HFF-Myc (cell line): Measurements from ENCODE around the gene LARP1.

Experiments used
- DNase-seq: peaks from one replicate; pipeline ENCODE4 v3.0.0-alpha.2; 2011; ENCODE audit warnings: low read depth; ENCODE audit errors: extremely low read depth
- H3K4me3 ChIP-seq: replicated peaks from 2 replicates; pipeline ENCODE4 v1.5.1; 2011; ENCODE audit warnings: low read depth, mild to moderate bottlenecking, control low read depth, low read length
- TF ChIP-seq, protein P1 (sequence below): IDR thresholded peaks from 2 replicates; pipeline ENCODE4 v1.5.1; 2012; ENCODE audit warnings: mild to moderate bottlenecking, low read depth, low read length, control low read depth; ENCODE audit errors: missing control alignments

LARP1 gene

GRCh38 chr5:154840435-154841272, 85.5 kb downstream of the LARP1 start:
- DNase-seq = no peak
- H3K4me3 ChIP-seq = no peak overlapping the region
- TF ChIP-seq, protein P1, sequence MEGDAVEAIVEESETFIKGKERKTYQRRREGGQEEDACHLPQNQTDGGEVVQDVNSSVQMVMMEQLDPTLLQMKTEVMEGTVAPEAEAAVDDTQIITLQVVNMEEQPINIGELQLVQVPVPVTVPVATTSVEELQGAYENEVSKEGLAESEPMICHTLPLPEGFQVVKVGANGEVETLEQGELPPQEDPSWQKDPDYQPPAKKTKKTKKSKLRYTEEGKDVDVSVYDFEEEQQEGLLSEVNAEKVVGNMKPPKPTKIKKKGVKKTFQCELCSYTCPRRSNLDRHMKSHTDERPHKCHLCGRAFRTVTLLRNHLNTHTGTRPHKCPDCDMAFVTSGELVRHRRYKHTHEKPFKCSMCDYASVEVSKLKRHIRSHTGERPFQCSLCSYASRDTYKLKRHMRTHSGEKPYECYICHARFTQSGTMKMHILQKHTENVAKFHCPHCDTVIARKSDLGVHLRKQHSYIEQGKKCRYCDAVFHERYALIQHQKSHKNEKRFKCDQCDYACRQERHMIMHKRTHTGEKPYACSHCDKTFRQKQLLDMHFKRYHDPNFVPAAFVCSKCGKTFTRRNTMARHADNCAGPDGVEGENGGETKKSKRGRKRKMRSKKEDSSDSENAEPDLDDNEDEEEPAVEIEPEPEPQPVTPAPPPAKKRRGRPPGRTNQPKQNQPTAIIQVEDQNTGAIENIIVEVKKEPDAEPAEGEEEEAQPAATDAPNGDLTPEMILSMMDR = no peak

GRCh38 chr5:154841273-154841661, 86.1 kb downstream of the LARP1 start:
- TF ChIP-seq, protein P1 = no peak
- DNase-seq = no peak
- no peak overlapping the region for H3K4me3 ChIP-seq

- H3K4me3 ChIP-seq = no peak overlapping the region
These were observed 87.7 kb downstream of the LARP1 start for GRCh38 chr5:154842689-154843530.

GRCh38 chr5:154844809-154845208, 89.6 kb downstream of the LARP1 start:
- no peak overlapping the region for H3K4me3 ChIP-seq
- TF ChIP-seq, protein P1 = no peak
- no peak for DNase-seq

More at GRCh38 chr5:154842689-154843530, 87.7 kb downstream of the LARP1 start:
- TF ChIP-seq, protein P1 = no peak
- DNase-seq = no peak

DNA sequence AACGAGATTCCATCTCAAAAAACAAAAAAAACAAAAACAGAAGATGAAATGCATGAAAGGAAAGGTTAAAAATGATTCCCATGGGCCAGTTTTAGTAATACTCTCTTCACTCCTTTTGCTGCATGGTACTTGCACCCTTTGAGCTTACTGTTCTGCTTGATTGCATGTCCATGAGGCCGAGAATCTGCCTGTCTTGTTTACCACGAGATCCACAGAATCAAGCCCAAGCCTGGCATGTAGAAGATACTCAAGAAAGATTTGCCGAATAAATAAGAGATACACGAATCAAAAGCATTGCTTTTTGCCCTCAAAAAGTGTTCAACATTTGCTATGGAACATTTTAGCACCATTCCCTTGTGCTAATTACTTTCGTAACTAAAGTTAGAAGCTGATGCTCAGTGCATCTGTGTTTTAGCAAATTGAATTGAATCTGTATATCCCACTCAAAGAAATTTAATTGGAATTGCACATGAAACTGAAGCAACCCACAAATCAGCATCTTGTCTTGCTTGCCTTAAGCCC, 94.1 kb downstream of the LARP1 start:
- no peak for DNase-seq
- peak overlapping the region; percentile 47 for H3K4me3 ChIP-seq
- TF ChIP-seq, protein P1 = no peak

GRCh38 chr5:154849791-154850201, 94.6 kb downstream of the LARP1 start:
- no peak for DNase-seq
- TF ChIP-seq, protein P1 = no peak
- peak overlapping the region; percentile 47 for H3K4me3 ChIP-seq
